GM20000 (cell line): ENCODE data around the gene CACFD1.

Source experiments
- DNase-seq: peaks from one replicate; pipeline ENCODE4 v3.0.0; 2012; ENCODE audit warnings: low spot score
- TF ChIP-seq, protein P1 (sequence below): IDR thresholded peaks from 2 replicates; pipeline ENCODE4 v1.5.1; 2012; ENCODE audit warnings: mild to moderate bottlenecking, control low read depth; ENCODE audit errors: extremely low read depth, missing control alignments

The CACFD1 gene

DNA sequence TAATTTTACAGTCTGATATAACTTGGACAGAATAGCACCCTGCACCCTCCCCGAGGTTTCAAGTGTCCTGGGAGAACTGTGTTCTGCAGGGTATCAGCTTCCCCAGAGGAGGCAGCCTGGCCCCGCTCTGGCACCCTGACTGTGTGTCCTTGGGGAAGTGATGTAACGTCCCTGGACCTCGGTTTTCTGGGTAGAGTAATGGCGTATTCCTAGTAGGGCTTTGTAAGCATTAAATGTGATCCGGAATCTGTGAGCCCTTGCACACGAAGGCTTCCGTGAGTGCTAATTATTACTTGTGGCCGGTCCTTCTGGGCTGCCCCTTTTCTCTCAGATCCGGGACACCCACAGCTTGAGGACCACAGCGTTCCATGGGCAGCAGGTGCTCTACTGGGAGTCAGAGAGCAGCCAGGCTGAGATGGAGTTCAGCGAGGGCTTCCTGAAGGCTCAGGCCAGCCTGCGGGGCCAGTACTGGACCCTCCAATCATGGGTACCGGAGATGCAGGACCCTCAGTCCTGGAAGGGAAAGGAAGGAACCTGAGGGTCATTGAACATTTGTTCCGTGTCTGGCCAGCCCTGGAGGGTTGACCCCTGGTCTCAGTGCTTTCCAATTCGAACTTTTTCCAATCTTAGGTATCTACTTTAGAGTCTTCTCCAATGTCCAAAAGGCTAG, 1.0 kb upstream of the CACFD1 start:
- no peak for DNase-seq
- TF ChIP-seq, protein P1, sequence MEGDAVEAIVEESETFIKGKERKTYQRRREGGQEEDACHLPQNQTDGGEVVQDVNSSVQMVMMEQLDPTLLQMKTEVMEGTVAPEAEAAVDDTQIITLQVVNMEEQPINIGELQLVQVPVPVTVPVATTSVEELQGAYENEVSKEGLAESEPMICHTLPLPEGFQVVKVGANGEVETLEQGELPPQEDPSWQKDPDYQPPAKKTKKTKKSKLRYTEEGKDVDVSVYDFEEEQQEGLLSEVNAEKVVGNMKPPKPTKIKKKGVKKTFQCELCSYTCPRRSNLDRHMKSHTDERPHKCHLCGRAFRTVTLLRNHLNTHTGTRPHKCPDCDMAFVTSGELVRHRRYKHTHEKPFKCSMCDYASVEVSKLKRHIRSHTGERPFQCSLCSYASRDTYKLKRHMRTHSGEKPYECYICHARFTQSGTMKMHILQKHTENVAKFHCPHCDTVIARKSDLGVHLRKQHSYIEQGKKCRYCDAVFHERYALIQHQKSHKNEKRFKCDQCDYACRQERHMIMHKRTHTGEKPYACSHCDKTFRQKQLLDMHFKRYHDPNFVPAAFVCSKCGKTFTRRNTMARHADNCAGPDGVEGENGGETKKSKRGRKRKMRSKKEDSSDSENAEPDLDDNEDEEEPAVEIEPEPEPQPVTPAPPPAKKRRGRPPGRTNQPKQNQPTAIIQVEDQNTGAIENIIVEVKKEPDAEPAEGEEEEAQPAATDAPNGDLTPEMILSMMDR, result no peak

DNA sequence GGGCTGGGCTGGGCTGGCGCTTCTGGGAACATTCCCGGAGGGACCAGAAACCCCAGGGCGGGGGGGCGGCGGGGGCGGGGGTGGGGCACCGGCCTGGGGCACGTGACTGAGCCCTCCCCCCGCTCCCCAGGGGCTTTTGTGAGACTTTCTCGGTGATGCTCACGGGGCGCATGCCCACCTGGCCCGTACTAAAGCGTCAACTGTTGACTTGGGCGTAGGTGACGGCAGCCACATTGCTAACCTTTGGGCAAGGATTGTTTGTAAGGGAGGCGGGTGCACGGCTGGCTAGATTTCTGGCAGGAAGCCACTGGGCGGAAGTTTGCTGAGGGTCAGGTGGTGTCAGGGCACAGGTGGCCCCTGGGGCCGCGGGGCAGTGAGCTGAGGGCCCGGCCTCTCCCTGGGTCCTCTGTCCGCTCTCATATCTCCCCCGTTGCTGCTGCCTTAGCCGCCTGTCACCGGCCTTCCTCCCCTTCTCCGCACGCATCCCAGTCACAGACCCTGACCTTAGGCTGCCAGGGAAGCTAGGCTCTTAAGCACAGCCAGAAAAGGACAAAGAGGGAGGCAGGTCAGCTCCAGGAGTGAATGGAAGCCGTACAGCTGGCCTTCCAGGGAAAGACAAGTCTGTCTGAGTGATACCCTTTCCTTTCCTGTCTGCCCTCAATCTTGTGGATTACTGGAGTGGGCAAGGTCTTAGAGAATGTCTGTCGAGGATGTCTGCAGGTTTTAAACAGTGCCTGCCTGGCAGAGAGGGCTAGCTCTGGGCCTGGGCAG, 812 bp downstream of the CACFD1 start:
- TF ChIP-seq, protein P1, result no peak

DNA sequence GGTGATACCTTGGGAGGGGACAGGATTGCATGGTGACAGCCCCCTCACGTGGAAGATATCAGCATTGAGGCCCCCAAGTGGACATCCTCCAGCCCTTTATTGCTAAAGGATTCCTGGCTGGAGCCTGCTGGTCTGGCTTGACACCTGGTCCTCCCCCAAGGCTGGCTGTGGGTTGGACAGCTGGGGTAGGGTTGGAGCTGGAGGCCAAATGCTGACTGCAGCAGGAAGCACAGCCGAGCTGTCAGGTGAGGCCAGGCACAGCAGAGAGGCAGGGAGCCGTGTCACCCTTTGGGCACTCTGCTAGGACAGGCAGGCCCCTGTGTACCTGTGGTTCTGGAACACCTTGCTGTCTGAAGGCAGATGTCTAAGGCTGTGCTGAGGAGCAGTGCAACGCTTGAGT, 2.2 kb downstream of the CACFD1 start:
- DNase-seq, result no peak
- TF ChIP-seq, protein P1, result no peak

More for the DNA sequence above, 812 bp downstream of the CACFD1 start:
- DNase-seq, result peak; percentile 78

DNA sequence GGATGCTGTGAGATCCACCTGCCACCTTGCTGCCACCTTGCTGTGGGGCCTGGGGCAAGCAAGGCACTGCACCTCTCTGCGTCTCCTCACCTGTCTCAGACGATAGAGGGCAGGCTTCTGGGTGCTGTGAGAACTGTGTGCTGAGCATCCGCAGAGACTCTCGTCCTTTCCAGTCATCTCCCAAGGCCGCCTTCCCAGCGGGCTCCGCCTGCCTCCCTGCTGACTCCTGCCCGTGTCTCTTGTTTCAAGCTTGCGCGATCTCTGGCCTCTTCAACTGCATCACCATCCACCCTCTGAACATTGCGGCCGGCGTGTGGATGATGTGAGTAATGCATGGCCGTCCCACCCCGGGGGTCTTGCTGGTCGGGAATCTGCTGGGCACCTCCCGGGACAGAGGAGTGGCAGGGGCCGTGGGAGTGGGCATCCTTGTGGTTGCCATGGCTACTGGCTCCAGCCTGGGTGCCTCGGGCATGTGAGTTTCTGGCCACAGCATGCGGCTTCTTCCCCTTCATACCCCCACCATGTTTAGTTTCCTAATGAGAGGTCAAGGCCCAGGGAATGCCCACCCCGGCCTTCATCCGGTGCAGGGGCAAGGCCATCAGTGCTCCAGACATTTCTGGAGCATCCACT, 3.6 kb downstream of the CACFD1 start:
- no peak for DNase-seq
- TF ChIP-seq, protein P1, result no peak

DNA sequence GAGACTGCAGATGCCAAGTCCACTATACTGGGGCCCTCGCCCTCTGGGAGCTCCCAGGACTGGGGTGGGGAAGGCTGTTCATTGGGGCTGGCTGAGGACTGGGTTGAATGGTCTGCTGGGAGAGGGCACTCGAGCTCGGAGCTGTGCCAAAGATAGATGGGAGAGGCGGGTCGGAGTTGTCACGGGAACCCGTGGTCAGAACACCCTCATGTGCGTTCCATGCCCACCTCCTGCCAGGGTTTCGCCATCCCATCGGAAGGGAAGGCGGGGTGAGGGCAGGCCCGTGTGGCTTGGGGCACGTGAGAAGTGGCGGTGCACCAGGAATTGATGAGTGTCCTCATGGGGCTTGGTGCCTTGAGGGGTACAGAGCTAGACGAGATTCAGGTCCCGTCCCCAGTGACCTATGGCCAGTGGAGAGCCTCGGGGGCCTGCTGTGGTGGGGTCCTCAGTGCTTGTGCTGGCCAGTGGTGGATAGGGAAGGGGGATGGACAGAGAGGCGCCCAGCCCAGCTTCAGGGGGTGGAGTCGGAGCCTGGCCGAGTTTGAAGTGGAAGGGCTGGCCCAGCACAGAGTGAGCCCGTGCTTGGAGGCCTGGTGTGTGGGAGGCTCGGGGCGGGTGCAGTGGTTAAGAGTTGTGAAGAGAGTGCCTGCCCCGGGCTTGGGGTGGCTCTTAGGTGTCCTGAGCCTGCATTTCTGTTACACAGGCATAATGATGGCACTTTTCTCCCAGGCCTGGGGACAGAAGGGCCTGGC, 4.3 kb downstream of the CACFD1 start:
- no peak for DNase-seq
- TF ChIP-seq, protein P1, result no peak

DNA sequence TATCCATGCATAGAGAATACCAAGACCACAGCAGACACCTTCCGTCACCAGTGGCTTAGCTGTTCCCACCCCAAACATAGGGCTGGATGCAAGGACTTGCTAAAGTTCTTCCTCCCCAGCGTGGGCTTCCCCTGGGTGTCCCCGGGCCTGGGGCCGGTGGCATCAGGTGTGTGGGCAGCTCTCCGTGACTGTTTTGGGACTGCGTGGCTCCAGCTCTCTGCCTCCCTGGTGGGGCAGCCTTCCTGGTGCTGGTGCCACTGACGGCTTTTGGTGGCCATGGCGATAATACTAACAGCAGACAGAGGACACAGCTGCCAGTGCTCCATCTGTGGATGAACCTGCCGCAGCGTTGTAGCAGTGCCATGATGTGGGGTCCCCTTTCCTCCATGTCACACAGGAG, 4.9 kb downstream of the CACFD1 start:
- DNase-seq, result no peak
- TF ChIP-seq, protein P1, result no peak
